Measurements from ENCODE around the gene CDK1. TPM values are rescaled to one million over a fixed set of nuclear protein-coding genes. Genes with fewer than 3 reads are reported as not detected.

CDK1 gene
- total and polyA plus RNA-seq, 2 donors (not counting 3 experiments of a cell fraction or from before 2014, with no cell fraction given) = 19.9 to 70.1 TPM

DNA sequence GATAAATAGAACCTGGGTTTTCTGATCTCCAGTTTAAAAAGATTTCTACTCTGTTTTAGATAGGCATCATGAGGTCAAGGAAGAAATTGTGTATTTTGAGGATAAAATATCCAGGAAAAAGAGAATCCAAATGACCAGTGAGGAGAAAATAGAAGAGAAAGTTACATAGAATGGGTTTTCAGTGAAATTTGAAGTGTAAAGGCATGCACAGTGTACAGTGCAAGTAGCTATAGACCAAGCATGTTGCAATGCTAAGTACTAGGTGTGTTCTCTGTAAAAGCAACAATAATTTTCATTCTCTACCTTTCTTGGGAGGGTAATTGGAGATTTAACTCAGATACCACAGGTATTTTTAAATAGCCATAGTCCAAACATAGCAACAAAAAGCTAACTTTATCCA is 22.6 kb downstream of the CDK1 start:
- H3K9ac ChIP-seq (replicated peaks; ENCODE audit: extremely low read depth, insufficient read depth, low read length) = no peak overlapping the region
- dilution Hi-C loops (cut with MboI; ENCODE audit: extremely low pct_ligation_motif_present, low sequenced_read_pairs) (no loop called here), intact Hi-C loops (cut with micrococcal nuclease) (no loop called here)
- no peaks in the 10 kb centered on the region for H3K79me2 ChIP-seq (ENCODE audit: control insufficient read depth, insufficient read depth, low read length)
- no peaks in the 10 kb centered on the region for H3K36me3 ChIP-seq (ENCODE audit: control insufficient read depth in 2 of 2, extremely low read depth in 1 of 2, insufficient read depth in 2 of 2, low read length in 2 of 2)
- POLR2A ChIA-PET = no interaction called here
- no TSS peak for BruUV-seq (replicated peaks)
- TF ChIP-seq MYC (IDR thresholded peaks at IDR 0.05; ENCODE audit: low read depth, low read length) = no peak
- no peak for TF ChIP-seq FOS (IDR thresholded peaks at IDR 0.05; ENCODE audit: borderline replicate concordance, insufficient read depth, low read length)
- TF ChIP-seq, protein P1, sequence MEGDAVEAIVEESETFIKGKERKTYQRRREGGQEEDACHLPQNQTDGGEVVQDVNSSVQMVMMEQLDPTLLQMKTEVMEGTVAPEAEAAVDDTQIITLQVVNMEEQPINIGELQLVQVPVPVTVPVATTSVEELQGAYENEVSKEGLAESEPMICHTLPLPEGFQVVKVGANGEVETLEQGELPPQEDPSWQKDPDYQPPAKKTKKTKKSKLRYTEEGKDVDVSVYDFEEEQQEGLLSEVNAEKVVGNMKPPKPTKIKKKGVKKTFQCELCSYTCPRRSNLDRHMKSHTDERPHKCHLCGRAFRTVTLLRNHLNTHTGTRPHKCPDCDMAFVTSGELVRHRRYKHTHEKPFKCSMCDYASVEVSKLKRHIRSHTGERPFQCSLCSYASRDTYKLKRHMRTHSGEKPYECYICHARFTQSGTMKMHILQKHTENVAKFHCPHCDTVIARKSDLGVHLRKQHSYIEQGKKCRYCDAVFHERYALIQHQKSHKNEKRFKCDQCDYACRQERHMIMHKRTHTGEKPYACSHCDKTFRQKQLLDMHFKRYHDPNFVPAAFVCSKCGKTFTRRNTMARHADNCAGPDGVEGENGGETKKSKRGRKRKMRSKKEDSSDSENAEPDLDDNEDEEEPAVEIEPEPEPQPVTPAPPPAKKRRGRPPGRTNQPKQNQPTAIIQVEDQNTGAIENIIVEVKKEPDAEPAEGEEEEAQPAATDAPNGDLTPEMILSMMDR (IDR thresholded peaks at IDR 0.05; ENCODE audit: extremely low read depth in 1 of 2, insufficient read depth in 1 of 2, low read depth in 1 of 2, low read length in 2 of 2) = no peak
- no peak for TF ChIP-seq POLR2A (IDR thresholded peaks at IDR 0.05; ENCODE audit: low read depth, low read length)
- no peak for TF ChIP-seq JUN (IDR thresholded peaks at IDR 0.05; ENCODE audit: borderline replicate concordance, insufficient read depth, insufficient read length, low read depth)
- no peak for TF ChIP-seq EZH2 (IDR thresholded peaks at IDR 0.05; ENCODE audit: borderline replicate concordance, low read depth, low read length, severe bottlenecking)
- no peak for TF ChIP-seq POLR2AphosphoS5 (IDR thresholded peaks at IDR 0.05; ENCODE audit: insufficient read depth, low read depth, low read length)
- TF ChIP-seq GATA2 (IDR thresholded peaks at IDR 0.05; ENCODE audit: insufficient read depth, insufficient read length, low read depth, low read length) = no peak
- TF ChIP-seq, protein P2, sequence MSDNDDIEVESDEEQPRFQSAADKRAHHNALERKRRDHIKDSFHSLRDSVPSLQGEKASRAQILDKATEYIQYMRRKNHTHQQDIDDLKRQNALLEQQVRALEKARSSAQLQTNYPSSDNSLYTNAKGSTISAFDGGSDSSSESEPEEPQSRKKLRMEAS (IDR thresholded peaks at IDR 0.05; ENCODE audit: insufficient read depth, insufficient read length) = no peak
- no peak overlapping the region for H3K4me2 ChIP-seq (ENCODE audit: insufficient read depth, low read length)
- H3K9me1 ChIP-seq (replicated peaks; ENCODE audit: control insufficient read depth, extremely low read depth, insufficient read depth, low read length) = peaks cover 2% of the 10 kb centered on the region
- no peak for DNase-seq (ENCODE audit: low read depth, low spot score)
- no peaks in the 10 kb centered on the region for H3K9me3 ChIP-seq (replicated peaks; ENCODE audit: control insufficient read depth, insufficient read depth, low read length)
- no peak overlapping the region for H3K27ac ChIP-seq (ENCODE audit: insufficient read depth, low read depth, low read length)
- no peak overlapping the region for H2AFZ ChIP-seq (ENCODE audit: low read depth, low read length)
- CTCF ChIA-PET = no interaction called here
- H3K27me3 ChIP-seq (ENCODE audit: control insufficient read depth in 2 of 2, insufficient read depth in 2 of 2, low read length in 2 of 2) = no peaks in the 10 kb centered on the region
- peaks cover 3% of the 10 kb centered on the region for H3K4me1 ChIP-seq (ENCODE audit: control insufficient read depth, extremely low read depth, insufficient read depth, low read length)
- H4K20me1 ChIP-seq (replicated peaks; ENCODE audit: control insufficient read depth, extremely low read depth, insufficient read depth, low read length) = no peaks in the 10 kb centered on the region
- FAIRE-seq = peak; percentile 35
- H3K4me3 ChIP-seq (replicated peaks in 1 of 3; ENCODE audit: insufficient read depth in 1 of 3, low read depth in 1 of 3, low read length in 3 of 3) = no peak overlapping the region

All from endothelial cell of umbilical vein (primary cell).